ENCODE data around the gene SNAP23. TPM values are rescaled to one million over a fixed set of nuclear protein-coding genes. Genes with fewer than 3 reads are reported as not detected.
A peak's percentile ranks its signal among the peaks of the same experiment; 100 is the strongest.

Gene SNAP23
- 88.8 TPM for polyA plus RNA-seq (2013, experiment 1 of 2; ENCODE audit: insufficient read length)
- polyA plus RNA-seq (2013, experiment 2 of 2; ENCODE audit: insufficient read length) = 85.7 TPM

DNA sequence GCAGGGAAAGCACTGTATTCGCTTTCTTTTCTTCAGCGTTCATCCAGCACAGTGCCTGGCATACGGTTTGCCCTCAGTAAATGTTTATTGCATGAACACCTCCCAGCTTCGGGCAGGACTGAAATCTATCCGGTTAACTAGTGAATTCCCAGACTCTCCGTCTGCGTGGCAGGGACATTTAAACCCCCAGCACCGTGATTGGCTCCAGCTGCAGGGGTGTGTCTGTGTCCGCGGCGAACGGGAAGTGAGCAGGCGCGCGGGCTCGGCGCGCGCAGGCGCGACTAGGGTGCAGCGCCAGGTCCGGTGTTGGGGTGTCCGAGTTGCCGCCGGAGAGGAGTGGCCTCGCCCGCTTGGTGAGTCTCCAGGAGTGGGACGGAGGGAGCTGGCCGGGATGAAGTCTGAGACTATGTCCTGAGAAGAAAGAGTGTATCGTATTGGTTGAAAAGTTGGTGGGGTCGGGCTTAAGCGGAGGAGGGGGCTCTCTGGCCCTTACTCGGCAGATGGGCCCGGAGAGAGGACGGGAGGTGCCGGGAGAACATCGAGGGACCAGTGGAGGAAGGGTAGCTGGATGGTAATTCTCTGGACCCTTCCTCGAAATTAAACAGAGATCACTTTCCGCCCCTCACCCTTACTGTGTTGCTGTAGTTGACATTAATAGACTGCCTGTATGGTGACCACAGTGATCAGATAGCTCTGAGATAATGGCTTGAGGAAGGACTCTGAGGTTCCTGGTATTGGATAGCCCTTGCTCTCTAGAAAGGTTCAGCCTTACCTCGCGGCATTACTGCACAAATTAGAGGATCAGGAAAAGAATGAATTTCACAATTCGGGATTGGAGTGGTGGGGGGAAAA lies at the start of gene SNAP23:
Gene SNAP23, plus strand, starts transcription at position 274 of the 852 bp plus-strand sequence. CDS start 16,213 bp downstream, outside the sequence.
- peak; percentile 96 for DNase-seq

DNA sequence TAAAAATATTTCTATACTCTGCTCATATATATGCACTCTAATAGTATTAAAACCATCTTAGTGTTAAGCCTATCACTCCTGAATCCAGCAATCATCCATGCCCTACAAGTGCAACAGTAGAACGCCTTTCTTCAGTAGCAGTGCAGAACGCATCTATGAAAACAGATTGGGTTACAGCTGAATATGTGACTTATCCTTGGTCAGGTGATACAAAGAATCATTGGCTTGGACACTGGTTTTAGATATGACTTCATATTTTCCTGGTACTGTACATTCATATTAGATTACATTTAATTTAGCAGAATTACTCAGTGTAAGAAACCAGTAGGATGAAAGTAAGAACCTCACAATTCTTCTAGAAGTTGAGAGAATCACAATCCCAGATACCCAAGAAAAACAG lies 47.8 kb upstream of the SNAP23 start:
- no peak for DNase-seq

DNA sequence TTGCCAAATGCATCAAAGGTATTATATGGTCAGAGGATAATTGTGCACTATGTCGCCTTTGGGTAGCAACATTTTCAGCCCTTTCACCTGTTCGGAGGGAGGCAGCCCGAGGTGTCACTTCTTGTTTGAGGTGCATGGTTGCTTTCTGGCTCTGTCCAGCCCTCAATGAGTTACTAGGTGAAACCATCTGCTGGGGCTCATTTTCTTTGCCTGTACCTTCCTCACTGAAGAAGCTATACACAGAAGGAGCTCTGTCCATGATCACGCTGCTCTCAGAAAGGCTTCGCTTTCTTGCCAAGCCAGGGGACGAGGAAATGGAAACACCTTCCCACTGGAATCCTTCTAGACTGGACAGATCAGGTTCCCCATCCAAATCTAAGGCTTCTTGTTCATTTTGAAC lies 47.2 kb upstream of the SNAP23 start:
- no peak for DNase-seq

GRCh38 chr15:42449770-42450424 lies 45.5 kb upstream of the SNAP23 start:
- no peak for DNase-seq

DNA sequence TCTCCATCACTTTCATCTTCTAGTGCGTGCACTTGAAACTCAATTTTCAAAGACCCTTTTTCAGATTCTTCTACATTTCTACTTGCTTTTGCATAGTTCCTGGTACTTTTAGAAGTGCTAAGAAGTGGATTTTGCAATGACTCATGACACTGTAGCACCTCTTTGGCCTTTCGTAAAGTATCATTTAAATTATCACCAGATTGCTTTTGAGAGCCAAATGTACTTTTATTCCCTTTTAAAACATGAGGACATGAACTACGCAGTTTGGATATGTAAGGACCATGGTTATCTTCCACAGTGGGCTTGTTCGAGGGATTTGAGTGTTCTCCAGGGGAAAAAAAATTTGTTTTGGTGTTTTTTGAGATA lies 45.0 kb upstream of the SNAP23 start:
- DNase-seq = no peak

DNA sequence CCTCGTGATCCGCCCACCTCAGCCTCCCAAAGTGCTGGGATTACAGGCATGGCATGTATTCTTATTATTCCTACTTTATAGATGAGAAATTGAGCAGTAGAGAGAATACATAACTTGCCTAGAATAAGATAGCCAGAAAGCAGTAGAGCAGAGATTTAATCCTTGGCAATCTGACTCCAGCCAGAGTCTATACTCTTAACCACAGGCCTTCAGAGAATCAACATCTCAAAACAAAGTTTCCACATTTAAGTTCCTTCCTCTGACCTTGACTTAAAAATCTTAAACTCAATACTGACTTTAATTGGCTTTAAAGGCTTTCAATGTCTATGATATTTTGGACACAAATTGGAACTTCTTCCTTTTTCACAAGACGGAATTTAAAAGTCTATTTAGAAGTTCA lies 41.6 kb upstream of the SNAP23 start:
- DNase-seq = no peak

DNA sequence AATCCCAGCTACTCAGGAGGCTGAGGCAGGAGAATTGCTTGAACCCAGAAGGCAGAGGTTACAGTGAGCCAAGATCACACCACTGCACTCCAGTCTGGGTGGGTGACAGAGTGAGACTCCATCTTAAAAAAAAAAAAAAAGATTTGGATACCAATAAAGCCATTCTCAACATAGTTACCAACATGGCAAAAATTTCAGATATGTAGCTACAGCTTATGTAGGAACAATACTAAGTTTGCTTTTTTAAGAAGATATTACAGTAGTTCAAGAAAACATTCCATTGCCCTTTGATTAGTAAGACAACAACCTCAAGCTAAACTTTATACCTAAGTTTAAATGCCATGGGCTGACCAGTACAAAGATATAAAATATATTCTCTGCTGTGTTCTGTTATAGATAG lies 38.9 kb upstream of the SNAP23 start:
- DNase-seq = peak; percentile 5

DNA sequence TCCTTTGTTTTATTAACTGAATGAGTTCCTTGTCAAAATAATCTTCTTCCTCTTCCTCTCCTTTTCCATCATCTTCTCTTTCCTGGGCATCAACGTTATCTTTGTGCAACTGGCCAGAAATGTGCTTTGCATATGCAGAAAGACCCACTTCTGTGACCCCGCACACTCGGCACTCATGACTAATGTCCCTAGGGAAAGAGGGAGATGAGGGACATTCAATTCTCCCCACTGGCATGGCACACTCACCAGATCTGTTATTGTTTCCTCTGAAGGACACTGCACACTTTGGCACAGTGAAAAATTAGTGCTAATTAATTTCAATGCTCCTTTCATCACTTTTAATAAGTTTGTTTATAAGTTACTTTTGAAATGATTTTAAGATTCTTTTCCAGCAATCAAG lies 38.5 kb upstream of the SNAP23 start:
- DNase-seq = peak; percentile 26

- peak; percentile 96 for DNase-seq
Measured at GRCh38 chr15:42457445-42458442, 37.7 kb upstream of the SNAP23 start.

DNA sequence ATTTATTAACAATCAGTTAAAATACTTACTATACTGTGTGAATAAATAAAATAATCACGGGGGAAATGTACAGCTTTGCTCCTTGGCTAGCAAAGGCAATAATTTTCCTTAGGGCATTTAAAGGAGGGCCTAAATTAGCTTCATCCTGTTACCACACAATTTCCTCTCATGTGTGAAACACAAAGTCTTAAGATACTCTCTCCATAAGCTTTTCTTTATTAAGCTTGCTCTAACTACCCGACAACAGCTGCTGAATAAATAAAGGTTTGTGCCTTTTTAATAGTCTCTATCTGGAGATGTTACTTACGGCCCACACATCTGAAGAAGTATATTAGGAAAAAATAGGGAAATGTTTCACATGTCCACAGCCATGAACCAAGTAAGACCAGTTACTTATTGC lies 34.2 kb upstream of the SNAP23 start:
- DNase-seq = no peak

GRCh38 chr15:42465520-42466259 lies 29.7 kb upstream of the SNAP23 start:
- DNase-seq = no peak

GRCh38 chr15:42471002-42471401 lies 24.4 kb upstream of the SNAP23 start:
- no peak for DNase-seq

DNA sequence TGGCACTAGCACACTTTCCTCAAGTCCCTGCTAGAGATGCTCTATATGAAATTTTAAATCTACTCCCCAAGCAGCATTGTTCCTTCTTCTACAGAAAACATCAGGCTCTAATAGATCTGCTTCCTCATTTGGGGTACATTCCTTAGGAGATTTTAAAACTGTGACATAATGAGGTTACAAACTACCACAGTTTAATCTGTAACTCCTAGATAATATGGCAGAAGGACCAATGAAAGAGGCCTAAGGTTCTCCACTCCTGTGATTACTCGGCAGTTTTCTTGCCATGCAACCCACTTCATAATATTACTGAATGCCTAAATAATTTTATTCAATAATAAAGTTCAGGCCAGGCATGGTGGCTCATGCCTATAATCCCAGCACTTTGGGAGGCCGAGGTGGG lies 20.6 kb upstream of the SNAP23 start:
- no peak for DNase-seq

GRCh38 chr15:42482701-42483100 lies 12.7 kb upstream of the SNAP23 start:
- no peak for DNase-seq

DNA sequence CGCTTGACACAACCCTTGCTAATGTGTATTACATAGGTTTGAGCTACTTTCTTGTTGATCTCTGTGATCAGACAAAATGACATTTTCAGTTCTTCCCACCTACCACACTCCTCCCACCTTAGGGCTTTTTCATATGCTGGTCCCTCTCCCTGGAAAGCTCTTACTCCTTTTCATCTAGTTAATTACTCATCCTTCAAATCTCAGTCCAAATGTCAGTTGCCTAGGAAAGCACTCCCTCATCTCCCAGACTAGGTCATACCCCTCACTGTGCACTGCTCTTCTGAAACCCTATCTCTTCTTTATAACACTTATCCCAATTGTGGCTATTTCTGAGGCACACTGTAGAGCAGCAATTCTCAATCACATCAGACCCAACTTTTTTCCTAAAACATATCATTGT lies 11.8 kb upstream of the SNAP23 start:
- no peak for DNase-seq

- no peak for DNase-seq
Measured at GRCh38 chr15:42490291-42490670, 5.2 kb upstream of the SNAP23 start.

DNA sequence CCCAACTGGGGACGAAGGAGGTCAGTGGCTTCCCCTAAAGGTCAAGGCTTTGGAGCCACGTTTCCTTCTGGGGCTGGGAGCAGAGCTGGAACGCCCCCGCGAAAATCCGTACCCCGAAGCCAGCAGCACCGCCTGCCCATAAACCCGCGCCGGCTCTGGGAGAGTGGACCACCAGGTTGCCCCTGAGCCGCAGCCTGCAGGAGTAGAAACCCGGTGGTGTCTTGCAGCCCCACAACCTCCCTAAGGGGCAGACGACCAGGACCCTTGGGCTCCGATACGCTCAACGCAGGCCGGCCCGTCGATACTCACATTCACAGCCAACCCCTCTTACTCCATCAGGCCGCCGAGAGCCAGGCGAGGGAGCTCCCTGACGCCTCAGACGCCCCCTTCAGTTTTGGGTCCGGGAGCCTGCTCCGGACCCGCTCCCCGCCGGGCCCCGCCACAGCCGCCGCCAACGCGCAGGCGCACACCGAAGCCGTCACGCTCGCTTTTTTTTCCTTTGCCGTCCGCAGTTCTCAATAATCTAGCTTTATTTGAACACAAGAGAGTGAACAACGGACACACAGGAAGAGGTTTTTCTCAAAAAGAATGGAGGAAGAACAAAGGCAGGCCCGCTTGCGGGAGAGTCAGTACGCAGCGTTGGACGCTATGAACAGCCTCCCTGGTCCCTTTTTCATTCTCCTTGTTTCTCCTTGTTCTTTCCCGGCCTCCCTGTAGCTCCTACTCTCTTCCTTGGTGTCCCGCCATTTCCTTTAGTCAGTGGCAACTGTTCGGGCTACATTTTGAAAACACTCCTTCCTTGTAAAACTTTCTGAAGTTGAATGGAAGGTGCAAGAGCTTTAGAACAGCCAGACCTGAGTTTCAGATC lies 4.5 kb upstream of the SNAP23 start, which contains the start of gene ZNF106:
Gene ZNF106, minus strand, starts transcription at position 471 of the 868 bp plus-strand sequence. CDS start 18,852 bp downstream, outside the sequence.
- DNase-seq = peak; percentile 92

DNA sequence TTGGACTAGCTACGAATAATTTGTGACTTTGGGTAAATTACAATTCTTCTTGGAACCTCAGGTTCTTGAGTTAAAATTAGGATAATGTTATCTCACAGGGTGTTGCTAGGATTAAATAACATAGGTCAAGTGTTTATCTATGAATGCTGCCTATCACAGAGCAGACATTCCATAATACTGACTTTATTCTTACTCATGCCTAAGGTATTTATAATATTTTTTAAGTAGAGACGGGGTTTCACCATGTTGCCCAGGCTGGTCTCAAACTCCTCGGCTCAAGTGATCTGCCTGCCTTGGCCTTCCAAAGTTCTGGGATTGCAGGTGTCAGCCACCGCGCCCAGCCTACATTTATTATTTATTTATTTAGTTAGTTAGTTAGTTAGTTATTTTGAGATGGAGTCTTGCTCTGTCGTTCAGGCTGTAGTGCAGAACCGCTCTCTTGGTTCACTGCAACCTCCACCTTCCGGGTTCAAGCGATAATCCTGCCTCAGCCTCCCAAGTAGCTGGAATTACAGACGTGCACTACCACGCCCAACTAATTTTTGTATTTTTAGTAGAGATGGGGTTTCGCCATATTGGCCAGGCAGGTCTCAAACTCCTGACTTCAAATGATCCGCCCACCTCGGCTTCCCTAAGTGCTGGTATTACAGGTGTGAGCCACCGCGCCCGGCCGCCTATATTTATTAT lies 3.8 kb upstream of the SNAP23 start:
- peak; percentile 66 for DNase-seq

DNA sequence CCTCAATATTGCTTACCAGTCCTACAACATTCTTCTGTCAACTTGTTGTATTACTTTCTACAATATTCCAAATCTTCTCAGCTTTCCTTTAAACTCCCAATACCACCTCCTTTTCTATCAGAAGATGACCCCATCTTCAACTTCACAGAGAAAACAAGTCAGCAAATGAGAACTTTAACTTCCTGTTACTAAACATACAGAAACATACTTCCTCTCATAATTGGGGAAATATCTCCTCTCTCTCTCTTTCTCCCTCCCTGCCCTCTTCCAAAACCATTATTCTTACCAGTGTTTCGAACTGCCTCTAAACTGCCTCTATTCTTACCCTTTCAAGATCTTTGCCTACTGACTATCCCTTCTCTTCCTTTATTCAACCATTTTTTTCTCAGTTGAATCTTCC lies 1.8 kb upstream of the SNAP23 start:
- DNase-seq = no peak

- peak; percentile 72 for DNase-seq
Measured at GRCh38 chr15:42494998-42495360, 455 bp upstream of the SNAP23 start.
